ENCODE data around the gene CD72. TPM values are rescaled to one million over a fixed set of nuclear protein-coding genes. Genes with fewer than 3 reads are reported as not detected.
"Not testable (repeated sequence)": the region's sequence is repeated elsewhere in the genome, so short reads cannot be mapped to it uniquely, and the experiment has no call there.

CD72 gene
- total RNA-seq, 1 donor from 2014 or later, result 1.6 TPM

DNA sequence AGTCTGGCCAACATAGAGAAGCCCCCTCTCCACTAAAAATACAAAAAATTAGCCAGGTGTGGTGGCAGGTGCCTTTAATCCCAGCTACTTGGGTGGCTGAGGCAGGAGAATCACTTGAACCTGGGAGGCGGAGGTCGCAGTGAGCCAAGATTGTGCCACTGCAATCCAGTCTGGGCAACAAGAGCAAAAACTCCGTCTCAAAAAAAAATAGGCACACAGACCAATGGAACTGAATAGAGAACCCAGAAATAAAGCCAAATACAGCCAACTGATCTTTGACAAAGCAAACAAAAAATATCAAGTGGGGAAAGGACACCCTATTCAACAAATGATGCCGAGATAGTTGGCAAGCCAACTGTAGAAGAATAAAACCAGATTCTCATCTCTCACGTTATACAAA, 29.7 kb downstream of the CD72 start:
- not testable (repeated sequence) for DNase-seq

DNA sequence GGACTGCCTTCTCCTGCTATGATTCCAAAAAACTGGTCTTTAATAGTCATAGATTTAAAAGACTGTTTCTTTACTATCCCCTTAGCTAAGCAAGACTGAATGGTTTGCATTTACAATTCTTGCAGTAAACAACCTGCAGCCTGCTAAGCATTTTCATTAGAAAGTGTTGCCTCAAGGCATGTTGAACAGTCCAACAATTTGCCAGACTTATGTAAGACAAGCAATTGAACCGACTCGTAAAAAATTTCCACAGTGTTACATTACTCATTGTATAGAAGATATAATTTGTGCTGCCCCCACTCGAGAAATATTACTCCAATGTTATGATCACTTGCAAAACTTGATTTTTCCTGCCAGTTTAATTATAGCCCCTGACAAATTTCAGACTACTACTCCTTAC, 33.5 kb downstream of the CD72 start:
- DNase-seq, result not testable (repeated sequence)

DNA sequence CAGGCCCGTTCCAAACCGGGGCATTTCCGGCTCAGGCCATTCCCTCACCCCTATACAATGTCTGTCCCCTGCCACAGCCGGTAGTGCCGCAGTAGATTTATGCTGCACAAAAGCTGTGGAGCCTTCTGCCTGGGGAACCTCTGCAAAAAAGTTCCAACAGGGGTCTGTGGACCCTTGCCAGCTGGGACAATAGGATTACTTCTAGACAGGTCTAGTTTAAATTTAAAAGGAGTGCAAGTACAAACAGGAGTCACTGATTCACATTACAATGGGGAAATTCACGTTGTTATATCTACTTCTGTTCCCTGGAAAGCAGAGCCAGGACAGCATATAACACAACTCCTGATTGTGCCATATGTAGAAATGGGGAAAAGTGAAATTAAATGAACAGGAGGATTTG, 34.7 kb downstream of the CD72 start:
- DNase-seq, result not testable (repeated sequence)

DNA sequence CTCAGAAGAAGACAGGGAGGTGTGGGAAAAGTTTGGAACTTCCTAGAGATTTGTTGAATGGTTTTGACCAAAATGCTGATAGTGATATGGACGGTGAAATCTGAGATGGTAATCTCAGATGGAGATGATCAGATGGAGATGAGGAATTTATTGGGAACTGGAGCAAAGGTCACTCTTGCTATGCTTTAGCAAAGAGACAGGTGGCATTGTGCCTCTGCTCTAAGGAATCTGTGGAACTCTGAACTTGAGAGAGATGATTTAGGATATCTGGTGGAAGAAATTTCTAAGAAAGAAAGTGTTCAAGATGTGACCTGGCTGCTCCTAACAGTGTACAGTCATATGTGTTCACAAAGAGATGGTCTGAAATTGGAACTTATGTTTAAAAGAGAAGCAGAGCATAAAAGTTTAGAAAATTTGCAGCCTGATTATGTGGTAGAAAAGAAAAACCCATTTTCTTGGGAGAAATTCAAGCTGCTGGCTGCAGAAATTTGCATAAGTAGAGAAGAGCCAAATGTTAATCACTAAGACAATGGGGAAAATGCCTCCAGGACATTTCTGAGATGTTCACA, 38.5 kb downstream of the CD72 start:
- not testable (repeated sequence) for DNase-seq

DNA sequence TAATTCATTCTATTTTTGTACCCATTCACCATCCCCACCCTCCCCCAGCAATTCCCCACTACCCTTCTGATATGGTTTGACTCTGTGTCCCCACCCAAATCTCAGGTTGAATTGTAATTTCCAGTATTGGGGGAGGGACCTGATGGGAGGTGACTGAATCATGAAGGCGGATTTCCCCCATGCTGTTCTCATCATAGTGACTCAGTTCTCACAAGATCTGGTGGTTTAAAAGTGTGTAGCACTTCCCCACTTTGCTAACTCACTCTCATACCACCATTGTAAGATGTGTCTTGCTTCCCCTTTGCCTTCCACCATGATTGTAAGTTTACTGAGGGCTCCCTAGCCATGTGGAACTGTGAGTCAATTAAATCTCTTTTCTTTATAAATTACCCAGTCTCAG, 39.1 kb downstream of the CD72 start:
- no peak for DNase-seq

DNA sequence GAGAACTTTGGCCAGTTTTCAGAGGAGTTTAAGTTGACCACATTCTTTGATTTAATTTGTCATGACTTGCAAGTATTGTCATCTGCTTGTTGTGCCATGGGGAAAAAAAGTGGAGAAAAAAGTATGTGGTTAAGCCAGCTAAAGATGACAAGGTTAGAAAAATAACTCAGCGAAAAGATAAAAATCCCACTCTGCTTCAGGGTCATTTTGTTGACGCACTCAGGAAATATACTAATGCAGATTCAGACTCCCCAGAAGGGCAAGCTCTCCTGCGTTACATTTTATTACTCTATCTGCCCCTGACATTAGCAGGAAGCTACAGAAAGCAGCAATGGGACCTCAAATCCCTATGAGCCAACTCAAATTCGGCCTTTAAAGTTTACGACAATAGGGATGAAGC, 40.7 kb downstream of the CD72 start:
- no peak for DNase-seq

DNA sequence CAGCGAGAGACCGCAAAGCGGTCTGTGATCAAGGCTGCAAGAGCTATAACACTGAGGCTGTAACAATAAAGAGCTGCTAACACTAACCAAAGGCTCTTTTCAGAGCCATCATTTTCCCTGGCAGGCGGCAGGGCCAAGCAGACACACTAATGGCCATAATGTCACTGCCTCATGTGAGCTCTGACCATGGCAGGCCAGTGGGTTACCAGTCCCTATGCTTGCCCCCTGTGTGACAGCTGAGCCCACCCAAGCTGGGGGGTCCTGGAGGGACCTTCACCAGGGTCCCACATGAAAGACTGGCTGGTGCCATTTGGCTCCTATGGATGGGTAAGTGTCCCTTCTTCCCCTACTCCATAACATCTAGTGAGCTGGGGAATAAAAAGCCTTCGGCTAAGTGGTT, 42.7 kb downstream of the CD72 start:
- no peak for DNase-seq

DNA sequence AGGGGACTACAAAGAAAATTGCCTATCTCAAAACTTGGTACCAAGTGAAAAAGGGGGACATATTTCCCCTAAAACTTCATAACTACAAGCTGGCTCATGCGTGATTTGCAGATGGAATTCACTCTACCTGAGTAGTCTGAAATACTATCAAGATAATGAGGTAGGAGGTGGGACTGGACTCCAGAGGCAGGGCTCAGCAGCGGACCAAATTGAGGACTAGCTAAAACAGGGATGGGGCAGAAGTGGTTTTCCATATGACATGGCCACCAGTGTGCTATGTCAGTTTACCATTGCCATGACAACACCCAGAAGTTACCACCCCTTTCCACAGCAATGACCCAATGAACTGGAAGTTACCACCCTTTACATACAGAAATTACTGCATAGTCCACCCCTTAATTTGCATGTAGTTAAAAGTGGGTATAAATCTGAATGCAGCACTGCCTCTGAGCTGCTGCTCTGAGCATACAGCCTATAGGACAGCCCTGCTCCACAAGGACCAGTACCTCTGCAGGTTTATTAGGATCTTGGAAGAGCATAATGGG, 43.6 kb downstream of the CD72 start:
- DNase-seq, result no peak

DNA sequence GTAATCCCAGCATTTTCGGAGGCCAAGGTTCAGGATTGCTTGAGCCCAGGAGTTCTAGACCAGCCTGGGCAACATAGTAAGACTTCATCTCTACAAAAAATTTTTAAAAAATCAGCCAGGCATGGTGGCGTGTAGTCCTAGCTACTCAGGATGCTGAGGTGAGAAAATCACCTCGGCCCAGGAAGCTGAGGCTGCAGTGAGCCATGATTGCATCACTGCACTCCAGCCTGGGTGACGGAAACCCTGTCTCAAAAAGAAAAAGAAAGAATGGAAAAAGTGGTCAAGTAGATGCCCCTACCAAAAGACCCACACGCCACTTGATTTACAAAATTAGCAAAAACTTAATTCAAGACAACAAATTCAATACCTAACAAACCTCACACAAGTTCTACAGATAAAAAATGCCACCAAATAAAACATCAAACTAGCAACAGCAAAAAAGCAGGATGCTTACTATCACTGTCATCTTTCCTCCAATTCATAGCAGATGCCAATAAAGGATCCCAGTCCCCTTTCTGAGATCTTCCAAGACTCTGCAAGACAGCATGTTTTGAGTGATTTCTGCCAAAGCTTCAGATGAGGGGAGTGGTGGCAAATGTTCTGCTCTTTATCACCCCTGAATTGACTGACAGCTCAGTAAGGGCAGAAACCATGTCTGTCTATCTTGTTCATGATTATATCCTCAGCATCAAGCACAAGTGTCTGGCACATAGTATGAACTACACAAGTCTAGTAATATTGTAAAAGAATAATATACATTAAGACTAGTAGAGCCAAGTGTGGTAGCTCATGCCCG, 47.3 kb downstream of the CD72 start:
- DNase-seq, result no peak

DNA sequence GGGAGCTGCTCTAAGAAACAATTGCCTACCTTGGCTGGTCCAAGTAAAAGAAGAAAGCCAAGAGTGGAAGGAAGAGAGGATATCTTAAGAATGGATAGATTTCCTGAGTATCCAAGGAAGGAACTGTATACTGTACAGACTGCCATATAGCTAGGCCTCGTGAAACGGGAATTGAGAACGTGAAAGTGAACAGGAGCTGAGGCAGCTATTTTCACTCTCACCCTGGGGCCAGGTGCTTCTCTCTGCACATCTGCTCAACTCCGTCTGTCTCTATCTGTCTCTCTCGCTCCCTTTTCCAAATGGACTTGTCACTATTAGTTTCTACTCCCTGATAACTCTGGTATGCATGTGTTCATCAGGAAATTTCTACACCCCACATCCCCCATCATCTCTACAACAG, 49.0 kb downstream of the CD72 start:
- no peak for DNase-seq

DNA sequence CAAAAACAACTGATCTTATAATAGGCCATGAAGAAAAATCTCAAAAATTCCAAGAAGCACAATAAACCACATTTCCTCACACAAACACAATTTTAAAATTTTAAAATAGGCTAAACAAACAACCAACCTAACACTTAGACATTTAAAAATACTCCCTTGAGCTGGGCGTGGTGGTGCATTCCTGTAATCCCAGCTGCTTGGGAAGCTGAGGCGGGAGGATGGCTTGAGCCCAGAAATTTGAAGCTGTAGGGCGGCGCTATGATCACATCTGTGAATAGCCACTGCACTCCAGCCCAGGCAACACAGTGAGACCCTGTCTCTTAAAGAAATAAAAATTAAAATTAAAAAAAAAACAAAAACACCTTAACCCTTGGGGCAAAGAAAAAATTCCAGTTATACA, 50.0 kb downstream of the CD72 start:
- DNase-seq, result no peak

DNA sequence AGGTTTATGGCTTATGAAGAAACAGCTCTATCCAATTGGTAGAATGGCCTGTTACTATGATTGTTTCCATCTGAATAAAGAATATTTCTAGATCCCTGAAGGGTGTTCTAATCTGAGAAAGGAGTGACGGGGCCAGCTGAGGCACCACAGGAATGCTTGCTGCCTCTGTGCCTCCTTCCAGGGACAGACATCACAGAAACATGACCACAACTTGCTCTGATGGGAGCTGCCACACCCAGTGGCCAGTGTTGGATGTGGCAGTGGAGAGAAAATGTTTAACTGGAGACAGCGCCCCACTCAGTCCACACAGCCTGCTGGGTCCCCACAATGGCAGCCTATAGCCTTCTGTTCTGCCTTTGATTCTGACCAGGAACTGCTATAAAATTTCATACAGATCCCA, 51.8 kb downstream of the CD72 start:
- DNase-seq, result no peak

DNA sequence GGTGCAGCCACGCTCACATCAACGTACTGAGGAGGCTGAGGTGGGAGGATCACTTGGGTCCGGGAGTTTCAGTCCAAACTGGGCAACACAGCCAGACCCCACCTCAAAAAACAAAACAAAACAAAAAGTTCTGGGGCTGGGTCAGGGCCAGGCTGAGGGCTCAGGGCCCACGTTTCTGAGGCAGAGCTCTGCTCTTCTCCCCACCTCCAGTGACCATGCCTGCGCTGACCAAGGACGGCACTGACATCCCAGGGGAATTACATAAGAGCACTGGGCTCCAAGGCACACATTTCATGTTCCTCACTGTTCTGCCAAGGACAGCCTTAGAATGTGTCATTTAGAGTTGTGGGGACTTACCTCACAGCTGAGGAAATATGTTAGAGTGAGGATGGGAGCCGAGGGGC, 53.6 kb downstream of the CD72 start:
- DNase-seq, result no peak

DNA sequence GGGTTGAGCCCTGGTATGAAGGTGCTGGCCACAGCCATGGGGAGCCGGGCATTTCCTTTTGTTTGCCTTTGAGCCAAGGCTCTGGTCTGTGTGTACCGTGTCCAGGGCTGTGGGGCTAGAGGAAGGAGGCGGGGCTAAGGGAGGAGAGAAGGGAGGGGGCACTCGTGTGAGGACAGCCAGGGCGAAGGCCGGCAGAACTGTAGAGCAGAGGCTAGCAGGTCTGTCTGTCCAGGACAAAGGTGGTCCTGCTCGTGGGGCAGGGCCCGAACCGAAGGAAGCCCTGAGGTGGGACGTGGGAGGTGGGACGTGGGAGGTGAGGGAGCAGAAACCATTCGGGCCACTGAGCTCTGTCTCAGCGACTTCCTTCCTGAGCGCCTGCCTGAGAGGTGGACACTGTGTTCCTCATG, 54.4 kb downstream of the CD72 start:
- DNase-seq, result no peak

DNA sequence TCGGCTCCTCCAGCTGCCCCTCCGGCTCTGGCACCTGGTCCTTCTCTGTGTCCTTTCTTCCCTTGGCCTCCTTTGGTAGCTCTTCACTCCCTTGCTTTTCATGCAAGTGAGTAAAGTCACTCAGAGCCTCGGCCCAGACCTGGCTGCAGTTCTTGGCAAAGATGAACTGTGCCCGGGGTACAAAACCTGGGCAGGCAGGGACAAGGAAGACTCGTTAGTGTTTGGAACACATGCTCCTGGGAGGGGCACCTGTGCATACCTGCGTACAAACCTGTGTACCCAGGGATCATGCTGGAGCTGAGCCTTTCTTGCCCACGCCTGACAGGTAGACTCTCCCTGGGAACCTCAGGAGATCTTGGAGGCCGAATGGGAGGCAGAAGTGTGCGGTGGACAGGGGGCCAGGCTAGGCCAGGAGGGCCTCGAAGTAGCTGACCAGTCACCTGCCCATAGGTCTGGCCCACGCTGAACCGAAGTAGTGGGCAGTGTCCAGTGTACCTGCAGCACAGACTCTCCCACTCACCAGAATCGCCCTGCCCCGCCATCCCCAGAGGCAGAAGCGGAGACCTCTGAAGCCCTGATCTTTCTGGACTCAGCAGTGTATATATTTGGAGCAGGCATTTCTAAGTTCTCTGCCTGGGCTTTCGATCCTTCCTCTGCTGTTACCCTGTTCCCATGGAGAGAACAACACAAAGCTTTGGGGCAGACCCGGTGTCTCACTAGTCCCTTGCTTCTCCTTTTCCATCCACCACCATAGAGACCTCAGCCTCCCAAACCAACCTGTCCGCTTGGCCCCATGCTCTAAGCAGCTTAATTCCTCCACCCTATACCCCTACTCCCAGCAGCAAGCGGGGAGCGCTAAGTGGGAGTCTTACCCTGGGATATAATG, 55.1 kb downstream of the CD72 start:
- DNase-seq, result no peak

DNA sequence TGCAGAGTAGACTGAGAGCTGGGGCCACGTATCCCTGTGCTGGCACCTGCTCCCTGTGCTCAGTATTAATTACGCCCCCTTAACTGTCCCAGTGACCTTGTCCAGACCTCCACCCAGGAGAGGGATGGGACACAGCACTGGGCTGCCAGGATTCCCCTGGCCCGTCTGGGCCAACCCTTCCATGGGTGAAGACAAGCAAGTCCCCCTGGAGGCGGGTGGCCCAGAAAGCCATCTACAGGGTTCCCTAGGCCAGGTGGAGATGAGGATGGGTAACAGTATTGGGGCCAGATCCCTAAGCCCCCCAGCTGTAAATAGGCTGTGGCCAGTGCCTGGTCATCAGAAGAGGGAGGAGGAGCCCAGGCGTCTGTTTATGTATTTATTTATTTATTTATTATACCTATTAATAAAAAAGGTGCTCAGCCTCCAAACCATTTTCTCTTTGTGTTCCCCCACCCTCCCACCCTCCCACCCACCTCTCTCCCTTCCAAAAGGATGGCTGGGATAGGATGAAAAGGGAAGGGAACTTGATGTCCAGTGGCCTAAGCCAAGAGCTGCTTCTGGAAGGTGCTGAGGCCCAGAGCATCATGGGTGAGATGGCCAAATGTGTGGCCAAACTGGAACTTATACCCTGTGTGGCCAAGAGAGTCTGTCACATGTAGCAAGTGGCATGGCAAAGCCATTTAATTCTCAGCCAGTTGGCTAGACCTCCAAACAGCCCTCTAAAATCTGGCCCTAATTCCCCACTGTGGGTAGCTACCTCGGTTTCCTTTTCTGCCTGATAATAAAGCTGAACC, 56.5 kb downstream of the CD72 start:
- no peak for DNase-seq

DNA sequence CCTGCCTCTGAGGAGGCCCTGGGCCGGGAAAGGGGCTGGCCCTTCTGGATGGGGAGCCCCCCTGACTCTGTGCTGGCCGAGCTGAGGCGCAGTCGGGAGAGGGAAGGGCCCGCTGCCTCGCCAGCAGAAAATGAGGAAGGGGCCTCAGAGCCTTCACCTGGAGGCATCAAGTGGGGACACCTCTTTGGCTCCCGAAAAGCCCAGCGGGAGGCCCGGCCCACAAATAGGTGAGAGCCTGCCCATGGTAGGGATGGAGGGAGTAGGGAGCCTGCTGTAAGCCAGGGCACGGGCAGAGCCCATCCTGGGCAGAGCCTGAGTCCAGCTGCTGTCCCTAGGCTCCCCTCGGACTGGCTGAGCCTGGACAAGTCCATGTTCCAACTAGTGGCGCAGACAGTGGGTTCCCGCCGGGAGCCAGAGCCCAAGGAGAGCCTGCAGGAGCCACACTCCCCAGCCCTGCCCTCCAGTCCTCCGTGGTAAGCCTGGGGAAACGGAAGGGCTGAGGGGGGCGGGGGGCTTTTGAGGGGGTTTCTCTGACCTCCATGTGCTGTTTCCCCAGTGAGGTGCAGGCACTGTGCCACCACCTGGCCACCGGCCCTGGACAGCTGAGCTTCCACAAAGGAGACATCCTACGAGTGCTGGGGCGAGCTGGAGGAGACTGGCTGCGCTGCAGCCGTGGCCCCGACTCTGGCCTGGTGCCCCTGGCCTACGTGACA, 57.4 kb downstream of the CD72 start:
- DNase-seq, result no peak

All from skin of body (tissue), 2 donors.